Upper lobe of left lung (tissue), 4 donors: ENCODE results near the gene AOAH.

ENCODE experiments used
- CTCF ChIP-seq, 6 experiments: fragments of 450-650 bp in 4 of 6; fragments of 200-600 bp in 2 of 6; sonication (generic) in 2 of 6; IDR thresholded peaks; one replicate each; pipeline ENCODE4 v1.5.1; 2016 to 2019; ENCODE audit warnings: antibody characterized with exemption in 6 of 6
- EP300 ChIP-seq, 4 donors: sonication (generic); formaldehyde crosslinking; IDR thresholded peaks; one replicate each; pipeline ENCODE4 v1.5.1; 2017; ENCODE audit warnings: antibody characterized with exemption in 4 of 4, control low read depth in 2 of 4
- POLR2A ChIP-seq, 4 donors: fragments of 450-650 bp; IDR thresholded peaks; one replicate each; pipeline ENCODE4 v1.5.1; 2016 to 2017; ENCODE audit warnings: antibody characterized with exemption in 4 of 4, mild to moderate bottlenecking in 2 of 4

GRCh38 chr7:36654436-36654835 lies 69.9 kb downstream of the AOAH start:
- TF ChIP-seq CTCF (IDR thresholded peaks at IDR 0.05) (no peak), POLR2A (IDR thresholded peaks at IDR 0.05) (no peak), EP300 (IDR thresholded peaks at IDR 0.05) (no peak)
